ENCODE measurements around the gene SLC7A6OS. TPM values are rescaled to one million over a fixed set of nuclear protein-coding genes. Genes with fewer than 3 reads are reported as not detected.

SLC7A6OS gene
- polyA plus RNA-seq, 1 experiment, result 10.9 TPM

GRCh38 chr16:68297908-68298307, 12.8 kb downstream of the SLC7A6OS start:
- no peaks in the 10 kb centered on the region for H3K27me3 ChIP-seq (ENCODE audit: control insufficient read depth, insufficient read depth, low read length)
- H3K9me3 ChIP-seq (ENCODE audit: control insufficient read depth, insufficient read depth, low read length), result no peaks in the 10 kb centered on the region
- POLR2A ChIA-PET, result no interaction called here
- CTCF ChIA-PET, result no interaction called here
- no peak for DNase-seq (ENCODE audit: low read depth, low spot score)
- no peak overlapping the region for H3K4me3 ChIP-seq (ENCODE audit: low read depth, low read length)
- TF ChIP-seq CTCF (IDR thresholded peaks at IDR 0.05; ENCODE audit: low read depth, low read length), result no peak
- no peak overlapping the region for H3K27ac ChIP-seq (ENCODE audit: low read depth, low read length)

- Histone ChIP-seq H3K9me3 (ENCODE audit: control insufficient read depth, insufficient read depth, low read length) (no peaks in the 10 kb centered on the region), H3K4me3 (ENCODE audit: low read depth, low read length) (no peak overlapping the region)
Measured at GRCh38 chr16:68296693-68297092, 14.1 kb downstream of the SLC7A6OS start.

GRCh38 chr16:68296291-68296690, 14.5 kb downstream of the SLC7A6OS start:
- POLR2A ChIA-PET, result interaction anchor here (1.2 to 1.4 kb wide), 2 partner anchors 11 to 14 kb away, joined by 3 to 4 read pairs; partner anchors contain the start of genes PRMT7 and SLC7A6OS
- CTCF ChIA-PET, result interaction anchor here (1.5 kb wide), 1 partner anchor 35 kb away, joined by 7 read pairs; no protein-coding TSS in a partner anchor
- Histone ChIP-seq H3K9me3 (ENCODE audit: control insufficient read depth, insufficient read depth, low read length) (no peaks in the 10 kb centered on the region), H3K27ac (ENCODE audit: low read depth, low read length) (no peak overlapping the region), H3K27me3 (ENCODE audit: control insufficient read depth, insufficient read depth, low read length) (no peaks in the 10 kb centered on the region), H3K4me3 (ENCODE audit: low read depth, low read length) (no peak overlapping the region)
- DNase-seq (ENCODE audit: low read depth, low spot score), result no peak
- TF ChIP-seq CTCF (IDR thresholded peaks at IDR 0.05; ENCODE audit: low read depth, low read length), result no peak

More at GRCh38 chr16:68296693-68297092, 14.1 kb downstream of the SLC7A6OS start:
- DNase-seq (ENCODE audit: low read depth, low spot score), result no peak
- H3K27me3 ChIP-seq (ENCODE audit: control insufficient read depth, insufficient read depth, low read length), result no peaks in the 10 kb centered on the region
- no peak for TF ChIP-seq CTCF (IDR thresholded peaks at IDR 0.05; ENCODE audit: low read depth, low read length)
- H3K27ac ChIP-seq (ENCODE audit: low read depth, low read length), result no peak overlapping the region
- ChIA-PET POLR2A (interaction anchor here (1.2 to 1.4 kb wide), 2 partner anchors 11 to 14 kb away, joined by 3 to 4 read pairs; partner anchors contain the start of genes PRMT7 and SLC7A6OS), CTCF (interaction anchor here (0.8 to 1.5 kb wide), 2 partner anchors 34 to 35 kb away, joined by 4 to 7 read pairs; no protein-coding TSS in a partner anchor)

GRCh38 chr16:68292425-68292824, 18.3 kb downstream of the SLC7A6OS start:
- TF ChIP-seq CTCF (IDR thresholded peaks at IDR 0.05; ENCODE audit: low read depth, low read length), result no peak
- Histone ChIP-seq H3K27me3 (ENCODE audit: control insufficient read depth, insufficient read depth, low read length) (no peaks in the 10 kb centered on the region), H3K27ac (ENCODE audit: low read depth, low read length) (no peak overlapping the region), H3K4me3 (ENCODE audit: low read depth, low read length) (no peak overlapping the region), H3K9me3 (ENCODE audit: control insufficient read depth, insufficient read depth, low read length) (no peaks in the 10 kb centered on the region)
- ChIA-PET CTCF (no interaction called here), POLR2A (no interaction called here)
- no peak for DNase-seq (ENCODE audit: low read depth, low spot score)

- ChIA-PET CTCF (interaction anchor here (1.0 to 2.4 kb wide), 2 partner anchors 29 to 38 kb away, joined by 3 to 8 read pairs; no protein-coding TSS in a partner anchor), POLR2A (interaction anchor here (0.9 kb wide), 1 partner anchor 20 kb away, joined by 3 read pairs; the partner anchor contains the start of genes PRMT7 and SLC7A6OS)
- H3K27me3 ChIP-seq (ENCODE audit: control insufficient read depth, insufficient read depth, low read length), result no peaks in the 10 kb centered on the region
- TF ChIP-seq CTCF (IDR thresholded peaks at IDR 0.05; ENCODE audit: low read depth, low read length), result no peak
- no peaks in the 10 kb centered on the region for H3K9me3 ChIP-seq (ENCODE audit: control insufficient read depth, insufficient read depth, low read length)
- no peak overlapping the region for H3K4me3 ChIP-seq (ENCODE audit: low read depth, low read length)
- no peak overlapping the region for H3K27ac ChIP-seq (ENCODE audit: low read depth, low read length)
- no peak for DNase-seq (ENCODE audit: low read depth, low spot score)
Measured at GRCh38 chr16:68291227-68291626, 19.5 kb downstream of the SLC7A6OS start.

Data from AG04450 (cell line).